Fibroblast of mammary gland (primary cell): ENCODE data around the gene KRT13.

ENCODE experiments used
- DNase-seq: peaks from one replicate; pipeline ENCODE4 v3.0.0-alpha.2; 2010; ENCODE audit warnings: low read depth
- H3K4me3 ChIP-seq: 2 replicates; pipeline ENCODE4 v1.5.1; 2011; ENCODE audit warnings: low read depth, mild to moderate bottlenecking, low read length, moderate library complexity; ENCODE audit not compliant: control insufficient read depth
- TF ChIP-seq, protein P1 (sequence below): conservative IDR thresholded peaks from 2 replicates; pipeline ENCODE4 v1.5.1; 2011; ENCODE audit warnings: low read depth, low read length, inconsistent platforms; ENCODE audit not compliant: control insufficient read depth, insufficient read depth

Gene KRT13

DNA sequence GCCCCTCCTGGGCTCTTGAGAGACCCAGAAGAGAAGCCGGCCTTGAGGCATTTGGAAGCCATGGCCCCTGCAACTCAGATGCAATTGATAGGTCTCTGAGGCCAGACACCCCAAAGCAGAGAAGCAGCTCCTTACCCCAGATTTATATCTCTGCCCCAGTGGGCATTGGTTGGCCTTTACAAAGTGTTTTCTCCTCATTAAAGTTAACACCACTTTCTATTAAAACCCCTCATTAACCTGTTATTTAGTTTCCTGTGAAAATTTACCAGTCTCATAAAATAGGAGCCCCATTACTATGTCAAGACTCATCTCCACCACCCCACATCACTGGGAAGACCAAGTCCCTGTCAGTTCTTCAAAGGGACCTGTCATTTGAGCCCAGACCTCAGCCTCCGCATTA lies 24.4 kb downstream of the KRT13 start, which contains the start of gene KRT35:
TSS of gene KRT35 (minus strand) at position 116 of the 400 bp plus-strand sequence. CDS start at position 62, 54 bp downstream.
- H3K4me3 ChIP-seq, result no peak within 1 kb of the TSS
- DNase-seq, result no peak
- TF ChIP-seq, protein P1, sequence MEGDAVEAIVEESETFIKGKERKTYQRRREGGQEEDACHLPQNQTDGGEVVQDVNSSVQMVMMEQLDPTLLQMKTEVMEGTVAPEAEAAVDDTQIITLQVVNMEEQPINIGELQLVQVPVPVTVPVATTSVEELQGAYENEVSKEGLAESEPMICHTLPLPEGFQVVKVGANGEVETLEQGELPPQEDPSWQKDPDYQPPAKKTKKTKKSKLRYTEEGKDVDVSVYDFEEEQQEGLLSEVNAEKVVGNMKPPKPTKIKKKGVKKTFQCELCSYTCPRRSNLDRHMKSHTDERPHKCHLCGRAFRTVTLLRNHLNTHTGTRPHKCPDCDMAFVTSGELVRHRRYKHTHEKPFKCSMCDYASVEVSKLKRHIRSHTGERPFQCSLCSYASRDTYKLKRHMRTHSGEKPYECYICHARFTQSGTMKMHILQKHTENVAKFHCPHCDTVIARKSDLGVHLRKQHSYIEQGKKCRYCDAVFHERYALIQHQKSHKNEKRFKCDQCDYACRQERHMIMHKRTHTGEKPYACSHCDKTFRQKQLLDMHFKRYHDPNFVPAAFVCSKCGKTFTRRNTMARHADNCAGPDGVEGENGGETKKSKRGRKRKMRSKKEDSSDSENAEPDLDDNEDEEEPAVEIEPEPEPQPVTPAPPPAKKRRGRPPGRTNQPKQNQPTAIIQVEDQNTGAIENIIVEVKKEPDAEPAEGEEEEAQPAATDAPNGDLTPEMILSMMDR, result no peak

- TF ChIP-seq, protein P1, result no peak
- DNase-seq, result no peak
- no peak overlapping the region for H3K4me3 ChIP-seq
These were observed 24.8 kb downstream of the KRT13 start for GRCh38 chr17:41480581-41480980.

DNA sequence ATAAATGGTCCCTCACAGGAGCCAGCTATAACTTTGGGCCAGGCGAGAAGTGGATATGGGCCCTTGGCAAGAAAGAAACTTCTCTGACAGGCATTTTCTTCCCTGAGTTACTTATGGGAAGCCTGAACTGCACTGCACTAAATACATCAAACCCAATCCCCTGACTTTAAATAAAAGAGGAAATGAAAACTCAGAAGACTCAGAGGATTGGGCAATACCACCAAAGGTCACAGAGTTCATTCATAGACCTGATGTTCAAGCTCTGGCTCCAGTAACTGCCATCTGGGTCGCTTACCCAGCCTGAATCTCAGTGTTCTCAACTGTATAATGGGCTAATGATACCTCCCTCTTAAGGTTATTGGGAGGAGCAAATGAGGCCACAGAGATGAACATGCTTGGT lies 25.3 kb downstream of the KRT13 start:
- no peak overlapping the region for H3K4me3 ChIP-seq
- TF ChIP-seq, protein P1, result no peak
- DNase-seq, result no peak

- DNase-seq, result no peak
- TF ChIP-seq, protein P1, result no peak
- H3K4me3 ChIP-seq, result no peak overlapping the region
These were observed 27.2 kb downstream of the KRT13 start for GRCh38 chr17:41478237-41478636.

DNA sequence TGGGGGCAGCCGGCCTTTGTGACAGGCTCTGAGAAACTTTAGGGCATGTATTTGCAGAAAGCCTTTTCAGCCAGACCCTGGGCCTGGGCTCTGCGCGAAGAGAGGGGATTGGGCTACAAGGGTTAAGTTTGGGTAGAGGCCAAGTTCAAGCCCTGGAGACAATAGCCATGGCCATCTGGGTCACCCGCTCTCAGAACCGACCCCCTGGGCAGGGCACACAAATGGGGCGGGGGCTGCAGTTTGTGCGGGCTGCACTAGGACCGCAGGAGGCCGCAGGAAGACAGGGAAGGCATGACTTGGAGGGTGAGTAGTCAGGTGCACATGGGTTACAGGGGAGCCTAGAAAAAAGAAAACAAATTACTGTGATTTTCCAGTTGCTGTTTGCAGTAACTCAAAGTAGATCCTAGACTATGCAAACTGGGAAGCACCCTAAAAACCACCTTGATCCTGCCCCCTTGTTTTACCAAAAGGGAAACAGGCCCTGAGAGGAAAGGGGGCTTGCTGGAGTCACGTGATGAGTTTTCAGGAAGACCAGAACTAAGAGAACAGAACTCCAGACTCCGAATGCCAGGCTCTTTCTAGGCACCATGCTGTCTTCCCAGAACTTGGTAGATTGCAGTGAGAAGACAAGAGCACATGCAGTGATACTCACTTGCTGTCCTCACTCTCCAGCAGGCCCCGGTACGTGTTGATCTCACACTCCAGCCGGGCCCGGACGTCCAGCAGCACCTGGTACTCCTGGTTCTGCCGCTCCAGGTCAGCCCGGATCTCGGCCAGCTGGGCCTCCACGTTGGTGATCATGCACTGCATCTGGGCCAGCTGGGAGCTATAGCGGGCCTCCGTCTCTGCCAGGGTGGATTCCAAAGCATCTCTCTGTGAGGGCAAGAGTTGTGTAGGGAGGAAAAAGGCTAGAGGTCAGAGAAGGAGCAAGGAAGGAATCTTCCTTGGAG lies 28.3 kb downstream of the KRT13 start:
- no peak overlapping the region for H3K4me3 ChIP-seq
- TF ChIP-seq, protein P1, result no peak
- DNase-seq, result no peak

- TF ChIP-seq, protein P1, result no peak
- no peak for DNase-seq
- no peak overlapping the region for H3K4me3 ChIP-seq
These were observed 30.0 kb downstream of the KRT13 start for GRCh38 chr17:41475421-41475820.
